Esophagus mucosa (tissue), 1 donor: ENCODE data around the gene SPHKAP. TPM values are rescaled to one million over a fixed set of nuclear protein-coding genes. Genes with fewer than 3 reads are reported as not detected.
"Not testable (repeated sequence)": the region's sequence is repeated elsewhere in the genome, so short reads cannot be mapped to it uniquely, and the experiment has no call there.

ENCODE experiments used
- ATAC-seq: fragments of 200-7000 bp; cut with Tn5 transposase; one replicate; pipeline ENCODE4 v1.9.1; 2020
- total RNA-seq: library from RNA; stranded (reverse); gene quantifications from one replicate; pipeline ENCODE4 v1.2.4, GENCODE V29; 2023
- donor health status: DM: yes; HTN: yes; CAD: no.

The SPHKAP gene
- total RNA-seq, 1 donor from 2014 or later, result not detected

- no peak for ATAC-seq
Measured at GRCh38 chr2:228092056-228092455, 89.4 kb downstream of the SPHKAP start.

GRCh38 chr2:228086561-228086960, 94.9 kb downstream of the SPHKAP start:
- ATAC-seq, result no peak

GRCh38 chr2:228084717-228085116, 96.8 kb downstream of the SPHKAP start:
- ATAC-seq, result no peak

- ATAC-seq, result no peak
Measured at GRCh38 chr2:228083131-228083530, 98.4 kb downstream of the SPHKAP start.

- ATAC-seq, result no peak
Measured at GRCh38 chr2:228082571-228082970, 98.9 kb downstream of the SPHKAP start.

GRCh38 chr2:228079194-228079593, 102.3 kb downstream of the SPHKAP start:
- ATAC-seq, result no peak

- ATAC-seq, result not testable (repeated sequence)
Measured at GRCh38 chr2:228076695-228077094, 104.8 kb downstream of the SPHKAP start.

- no peak for ATAC-seq
Measured at GRCh38 chr2:228072669-228073068, 108.8 kb downstream of the SPHKAP start.

GRCh38 chr2:228067309-228067708, 114.2 kb downstream of the SPHKAP start:
- no peak for ATAC-seq

GRCh38 chr2:228066126-228066798, 115.2 kb downstream of the SPHKAP start:
- no peak for ATAC-seq

- no peak for ATAC-seq
Measured at GRCh38 chr2:228065686-228066085, 115.8 kb downstream of the SPHKAP start.

- ATAC-seq, result no peak
Measured at GRCh38 chr2:228064796-228065315, 116.6 kb downstream of the SPHKAP start.

- no peak for ATAC-seq
Measured at GRCh38 chr2:228064024-228064423, 117.5 kb downstream of the SPHKAP start.

- ATAC-seq, result no peak
Measured at GRCh38 chr2:228063558-228063957, 117.9 kb downstream of the SPHKAP start.

- ATAC-seq, result no peak
Measured at GRCh38 chr2:228059735-228060134, 121.8 kb downstream of the SPHKAP start.

GRCh38 chr2:228056293-228057097, 125.0 kb downstream of the SPHKAP start:
- no peak for ATAC-seq

GRCh38 chr2:228048838-228049490, 132.5 kb downstream of the SPHKAP start:
- peak; percentile 74 for ATAC-seq

- no peak for ATAC-seq
Measured at GRCh38 chr2:228040995-228041394, 140.5 kb downstream of the SPHKAP start.

GRCh38 chr2:228039752-228040534, 141.5 kb downstream of the SPHKAP start:
- no peak for ATAC-seq

- ATAC-seq, result no peak
Measured at GRCh38 chr2:228038967-228039366, 142.5 kb downstream of the SPHKAP start.

GRCh38 chr2:228037915-228038314, 143.6 kb downstream of the SPHKAP start:
- ATAC-seq, result no peak

- ATAC-seq, result no peak
Measured at GRCh38 chr2:228023619-228024018, 157.9 kb downstream of the SPHKAP start.
